Psoas muscle (tissue), 8 donors: ENCODE results near the gene MTFR1L. TPM values are rescaled to one million over a fixed set of nuclear protein-coding genes. Genes with fewer than 3 reads are reported as not detected.
A peak's percentile ranks its signal among the peaks of the same experiment; 100 is the strongest.

Experiments used
- ATAC-seq, 4 donors: fragments of 200-7000 bp; cut with Tn5 transposase; one replicate each; pipeline ENCODE4 v1.9.1; 2020; ENCODE audit warnings: moderate library complexity in 3 of 4, mild to moderate bottlenecking in 2 of 4
- DNase-seq, 2 donors: peaks; one replicate each; pipeline ENCODE4 v3.0.0-alpha.2; 2020
- H3K27ac ChIP-seq: fragments of 200-600 bp; one replicate; pipeline ENCODE4 v1.8.0; 2022
- H3K27me3 ChIP-seq, 3 donors: fragments of 200-600 bp in 1 of 3; one replicate each; pipeline versions ENCODE4 v1.6.1 to v1.8.0; 2013 to 2022; ENCODE audit warnings: low read length in 2 of 3, mild to moderate bottlenecking in 2 of 3, moderate library complexity in 1 of 3; ENCODE audit not compliant: insufficient read depth in 3 of 3
- H3K36me3 ChIP-seq, 2 donors: fragments of 200-600 bp in 1 of 2; one replicate each; pipeline versions ENCODE4 v1.6.1 to v1.8.0; 2013 to 2022; ENCODE audit warnings: low read depth in 1 of 2, mild to moderate bottlenecking in 1 of 2, moderate library complexity in 1 of 2; ENCODE audit not compliant: insufficient read depth in 1 of 2
- H3K4me1 ChIP-seq: fragments of 200-600 bp; one replicate; pipeline ENCODE4 v1.8.0; 2022
- H3K4me3 ChIP-seq: fragments of 200-600 bp; one replicate; pipeline ENCODE4 v1.8.0; 2022; ENCODE audit warnings: mild to moderate bottlenecking
- H3K9me3 ChIP-seq: fragments of 200-600 bp; one replicate; pipeline ENCODE4 v1.8.0; 2022
- CTCF ChIP-seq: fragments of 200-600 bp; IDR thresholded peaks from one replicate; pipeline ENCODE4 v1.8.0; 2022; ENCODE audit warnings: antibody characterized with exemption
- WGBS, 3 donors: extraction: QIAGEN DNeasy Blood & Tissue Kit; methylation state at CpG; one replicate each; pipeline versions ENCODE4 v1.1.6 to v1.1.7; 2013; 5-methylcytosine and 5-hydroxymethylcytosine counted together
- intact Hi-C, 2 donors: fragments of 100-400 bp; cut with DNase I; formaldehyde crosslinking; loops; one replicate each; pipeline versions ENCODE4 v1.11.0 to v1.14.2; 2022
- polyA plus RNA-seq, 3 donors: library from polyadenylated mRNA; stranded (reverse); fragments of 200-250 nt; gene quantifications; one replicate each; pipeline ENCODE4 v1.2.3, GENCODE V29; 2013
- total RNA-seq, 4 donors: library from RNA; stranded (reverse); fragmentation: NEBNext Ultra II Directional in 2 of 4; extraction: Animal tissue kit (Norgen Biotek cat#: 25700) in 2 of 4; gene quantifications; one replicate each; pipeline versions ENCODE4 v1.2.1 to v1.2.4, GENCODE V29; 2021 to 2023
- donor health status: healthy with polysubstance abuse.
- donor health status: DM: no; HTN: no; CAD: no; lungs with moderate emphysema.
- donor health status: Bipolar disorder and iron deficiency.
- donor health status: healthy.
- donor health status: DM: yes; HTN: yes; CAD: no.
- donor health status: DM: no; HTN: no; CAD: no.
- donor health status: DM: no; HTN: no; CAD: no.
- donor health status: DM: yes; HTN: yes; CAD: no.

Gene MTFR1L
- total and polyA plus RNA-seq, 7 donors, result 85.2 to 135 (median 99.2) TPM

GRCh38 chr1:25794325-25794724, 25.4 kb upstream of the MTFR1L start:
- Histone ChIP-seq H3K36me3 (no peaks in the 10 kb centered on the region), H3K9me3 (no peaks in the 10 kb centered on the region), H3K4me1 (peaks cover 39% of the 10 kb centered on the region), H3K27ac (peak overlapping the region; percentile 84), H3K4me3 (no peak overlapping the region), H3K27me3 (no peaks in the 10 kb centered on the region)
- intact Hi-C loops, result loop anchor here in 1 of 2 donors (5.0 kb wide), 1 partner anchor 97 kb away; no protein-coding TSS in a partner anchor
- peak; percentile 34 to 66 (median 56) for ATAC-seq
- WGBS, 3 donors, result 19 to 49% (median 29%) methylated on average over 8 of the region's 8 CpGs
- DNase-seq, result no peak
- TF ChIP-seq CTCF, result no peak

GRCh38 chr1:25795211-25795610, 24.5 kb upstream of the MTFR1L start:
- intact Hi-C loops, result loop anchor here (5.0 kb wide), 6 partner anchors 53 to 363 kb away; partner anchors contain the start of gene MACO1 (in 1 of the 2)
- 84 to 97% (median 88%) methylated on average over 2 of the region's 2 CpGs for WGBS, 3 donors
- no peak for TF ChIP-seq CTCF
- peaks cover 44% of the 10 kb centered on the region for H3K4me1 ChIP-seq
- DNase-seq (no peak), ATAC-seq (no peak)
- H3K27me3 ChIP-seq, result no peaks in the 10 kb centered on the region
- no peaks in the 10 kb centered on the region for H3K9me3 ChIP-seq
- H3K36me3 ChIP-seq, result no peaks in the 10 kb centered on the region
- H3K27ac ChIP-seq, result peak overlapping the region; percentile 84
- H3K4me3 ChIP-seq, result peak overlapping the region; percentile 55

GRCh38 chr1:25795946-25796810, 23.6 kb upstream of the MTFR1L start:
- intact Hi-C loops, result loop anchor here (1.0 to 5.0 kb wide), 8 partner anchors 29 to 364 kb away; partner anchors contain the start of gene MACO1 (in 1 of the 2)
- TF ChIP-seq CTCF, result no peak
- Histone ChIP-seq H3K9me3 (no peaks in the 10 kb centered on the region), H3K4me3 (peak overlapping the region; percentile 55), H3K27ac (peak overlapping the region; percentile 84), H3K27me3 (no peaks in the 10 kb centered on the region), H3K36me3 (peaks cover 0 to under 1% of the 10 kb centered on the region in 2 donors), H3K4me1 (peaks cover 49% of the 10 kb centered on the region)
- WGBS, 3 donors, result 48 to 64% (median 52%) methylated on average over 22 of the region's 22 CpGs
- DNase-seq (peak; percentile 61 to 83), ATAC-seq (peak; percentile 77 to 83 (median 80))

- intact Hi-C loops, result loop anchor here (1.0 to 5.0 kb wide), 8 partner anchors 30 to 365 kb away; partner anchors contain the start of gene MACO1 (in 1 of the 2)
- peak overlapping the region; percentile 55 for H3K4me3 ChIP-seq
- H3K27me3 ChIP-seq, result no peaks in the 10 kb centered on the region
- H3K9me3 ChIP-seq, result no peaks in the 10 kb centered on the region
- H3K4me1 ChIP-seq, result peaks cover 55% of the 10 kb centered on the region
- H3K36me3 ChIP-seq, result peaks cover 0 to 6% of the 10 kb centered on the region in 2 donors
- ATAC-seq (peak; percentile 35 to 62 (median 44)), DNase-seq (peak; percentile 87 to 92)
- TF ChIP-seq CTCF, result peak; percentile 75
- H3K27ac ChIP-seq, result peak overlapping the region; percentile 84
- 13 to 24% (median 23%) methylated on average over 17 to 19 of the region's 19 CpGs for WGBS, 3 donors
These were observed 22.8 kb upstream of the MTFR1L start for GRCh38 chr1:25796811-25797458.
